HCT116 (cell line): ENCODE results near the gene CCSER1. TPM values are rescaled to one million over a fixed set of nuclear protein-coding genes. Genes with fewer than 3 reads are reported as not detected.

Experiments
- ATAC-seq: fragments of 200-7000 bp; cut with Tn5 transposase; 2 replicates; pipeline ENCODE4 v1.9.1; 2020; ENCODE audit warnings: mild to moderate bottlenecking, moderate library complexity
- BruUV-seq: library from RNA; stranded (reverse); fragments of 400-500 nt; replicated peaks from 2 replicates; lab custom pipeline; 2021; lab: Mats Ljungman, UMichigan
- CTCF ChIA-PET: fragments of 300-600 bp; sonication (Branson Sonifier 250); formaldehyde crosslinking; loops from one replicate; lab custom pipeline; 2021; ENCODE audit warnings: antibody characterized with exemption; lab: Charles Lee
- POLR2A ChIA-PET: fragments of 300-600, 350-600 bp; sonication (Branson Sonifier 250); formaldehyde crosslinking; loops from one replicate; lab custom pipeline; 2021; ENCODE audit warnings: antibody characterized with exemption; lab: Charles Lee
- RAD21 ChIA-PET, 2 experiments: fragments of 300-600 bp; sonication (Branson Sonifier 250); formaldehyde crosslinking; loops; one replicate each; lab custom pipeline; 2023; ENCODE audit warnings: low total read pairs in 2 of 2; ENCODE audit not compliant: uncharacterized antibody in 2 of 2, unreplicated experiment in 2 of 2, low non-redundant PET in 1 of 2; lab: Charles Lee
- DNase-seq: peaks from one replicate; pipeline ENCODE4 v3.0.0-alpha.2; 2010; ENCODE audit warnings: low read depth, low spot score
- H2AFZ ChIP-seq: fragments of 200-600 bp; shearing (Covaris generic), sonication (generic); 2 replicates; pipeline ENCODE4 v1.6.1; 2017; ENCODE audit warnings: low read depth, mixed run types, mixed read lengths, antibody characterized with exemption, low read length; ENCODE audit not compliant: poor library complexity, severe bottlenecking
- H3K27ac ChIP-seq: 2 replicates; pipeline ENCODE4 v1.5.1; 2012; ENCODE audit warnings: low read depth, low read length
- H3K27me3 ChIP-seq: fragments of 200-600 bp; sonication (generic); 2 replicates; pipeline ENCODE4 v1.6.1; 2016; ENCODE audit warnings: mixed run types, low read length, mixed read lengths; ENCODE audit not compliant: insufficient read depth
- H3K36me3 ChIP-seq, 2 experiments: fragments of 200-500 bp in 1 of 2; fragments of 200-600 bp in 1 of 2; sonication (Bioruptor generic) in 1 of 2; sonication (generic) in 1 of 2; 2 replicates each; pipeline versions ENCODE4 v1.5.1 to v1.6.1; 2014 to 2016; ENCODE audit warnings: low read length in 2 of 2, inconsistent platforms in 1 of 2, mixed read lengths in 1 of 2, mixed run types in 1 of 2; ENCODE audit not compliant: insufficient read depth in 2 of 2, control insufficient read depth in 1 of 2
- H3K4me1 ChIP-seq, 2 experiments: fragments of 200-600 bp in 1 of 2; sonication (generic) in 1 of 2; 2 replicates each; pipeline versions ENCODE4 v1.5.1 to v1.6.1; 2012 to 2017; ENCODE audit warnings: low read length in 2 of 2, inconsistent platforms in 1 of 2, mild to moderate bottlenecking in 1 of 2, mixed read lengths in 1 of 2, mixed run types in 1 of 2, moderate library complexity in 1 of 2; ENCODE audit not compliant: insufficient read depth in 2 of 2, control insufficient read depth in 1 of 2
- H3K4me2 ChIP-seq: fragments of 200-600 bp; sonication (generic); 2 replicates; pipeline ENCODE4 v1.6.1; 2017; ENCODE audit warnings: mixed run types, low read length, mixed read lengths
- H3K4me3 ChIP-seq, 2 experiments: fragments of 200-600 bp in 1 of 2; sonication (generic) in 1 of 2; replicated peaks in 1 of 2; 2 replicates each; pipeline ENCODE4 v1.5.1; 2011 to 2016; ENCODE audit warnings: low read length in 2 of 2, control low read depth in 1 of 2, low read depth in 1 of 2, mild to moderate bottlenecking in 1 of 2, mixed read lengths in 1 of 2, mixed run types in 1 of 2
- H3K79me2 ChIP-seq: fragments of 200-600 bp; sonication (generic); 2 replicates; pipeline ENCODE4 v1.6.1; 2017; ENCODE audit warnings: mild to moderate bottlenecking, mixed run types, low read length, moderate library complexity, mixed read lengths; ENCODE audit not compliant: insufficient read depth
- H3K9ac ChIP-seq: fragments of 200-600 bp; sonication (generic); 2 replicates; pipeline ENCODE4 v1.6.1; 2016; ENCODE audit warnings: low read length, mixed read lengths
- H3K9me2 ChIP-seq: fragments of 200-600 bp; sonication (generic), shearing (Covaris generic); 2 replicates; pipeline ENCODE4 v1.6.1; 2017; ENCODE audit warnings: mixed run types, mild to moderate bottlenecking, moderate library complexity; ENCODE audit not compliant: insufficient read depth
- H3K9me3 ChIP-seq, 2 experiments: fragments of 200-500 bp in 1 of 2; fragments of 200-600 bp in 1 of 2; sonication (Bioruptor generic) in 1 of 2; sonication (generic) in 1 of 2; 2 replicates each; pipeline ENCODE4 v1.6.1; 2014 to 2017; ENCODE audit warnings: low read length in 2 of 2, mixed read lengths in 2 of 2, inconsistent platforms in 1 of 2, low read depth in 1 of 2, mild to moderate bottlenecking in 1 of 2, mixed run types in 1 of 2, moderate library complexity in 1 of 2; ENCODE audit not compliant: control insufficient read depth in 1 of 2, insufficient read depth in 1 of 2
- H4K20me1 ChIP-seq: fragments of 200-600 bp; sonication (generic), shearing (Covaris generic); 2 replicates; pipeline ENCODE4 v1.6.1; 2017; ENCODE audit warnings: mixed run types, mild to moderate bottlenecking, moderate library complexity; ENCODE audit not compliant: insufficient read depth
- CBX3 ChIP-seq: IDR thresholded peaks from 2 replicates; pipeline ENCODE4 v1.6.1; 2012; ENCODE audit warnings: low read depth
- CTCF ChIP-seq, 3 experiments: fragments of 200-600 bp in 1 of 3; sonication (generic) in 1 of 3; IDR thresholded peaks in 2 of 3; conservative IDR thresholded peaks in 1 of 3; 2 replicates each; pipeline ENCODE4 v1.5.1; 2012 to 2017; ENCODE audit warnings: low read depth in 2 of 3, low read length in 2 of 3, antibody characterized with exemption in 1 of 3, borderline replicate concordance in 1 of 3, control low read depth in 1 of 3, mild to moderate bottlenecking in 1 of 3, mixed read lengths in 1 of 3, mixed run types in 1 of 3, moderate library complexity in 1 of 3; ENCODE audit not compliant: insufficient read depth in 1 of 3
- ELF1 ChIP-seq: IDR thresholded peaks from 2 replicates; pipeline ENCODE4 v1.6.1; 2012; ENCODE audit warnings: low read depth, borderline replicate concordance
- FOSL1 ChIP-seq: IDR thresholded peaks from 2 replicates; pipeline ENCODE4 v1.6.1; 2012; ENCODE audit warnings: low read depth
- MAX ChIP-seq: IDR thresholded peaks from 2 replicates; pipeline ENCODE4 v1.6.1; 2012
- POLR2A ChIP-seq: IDR thresholded peaks from 2 replicates; pipeline ENCODE4 v1.7.0; 2011; ENCODE audit warnings: borderline replicate concordance; ENCODE audit not compliant: insufficient read depth, insufficient read length; ENCODE audit errors: extremely low read depth
- POLR2AphosphoS5 ChIP-seq: IDR thresholded peaks from 2 replicates; pipeline ENCODE4 v1.6.1; 2011; ENCODE audit warnings: mild to moderate bottlenecking, low read depth, low read length, moderate library complexity
- SIN3A ChIP-seq: IDR thresholded peaks from 2 replicates; pipeline ENCODE4 v1.6.1; 2012; ENCODE audit warnings: low read depth
- SP1 ChIP-seq: IDR thresholded peaks from 2 replicates; pipeline ENCODE4 v1.6.1; 2012; ENCODE audit warnings: low read depth
- SRF ChIP-seq: IDR thresholded peaks from 2 replicates; pipeline ENCODE4 v1.6.1; 2012; ENCODE audit warnings: low read depth
- TCF7L2 ChIP-seq: IDR thresholded peaks from 2 replicates; pipeline ENCODE4 v1.7.0; 2011; ENCODE audit warnings: borderline replicate concordance, inconsistent platforms; ENCODE audit not compliant: insufficient read depth, insufficient read length; ENCODE audit errors: extremely low read depth
- YY1 ChIP-seq: IDR thresholded peaks from 2 replicates; pipeline ENCODE4 v1.6.1; 2011; ENCODE audit warnings: low read length, low read depth, moderate library complexity, mild to moderate bottlenecking; ENCODE audit not compliant: insufficient replicate concordance; ENCODE audit errors: extremely low read depth
- intact Hi-C: fragments of 100-400 bp; cut with micrococcal nuclease; formaldehyde crosslinking; loops from 2 replicates; pipeline ENCODE4 v1.10.0; 2022
- total RNA-seq: library from RNA; stranded (reverse); gene quantifications from one replicate; pipeline ENCODE4 v1.2.1, GENCODE V29; 2021; ENCODE audit not compliant: unreplicated experiment
- TF ChIP-seq, protein P1 (sequence below): IDR thresholded peaks from 2 replicates; pipeline ENCODE4 v1.6.1; 2012; ENCODE audit warnings: low read depth
- TF ChIP-seq, protein P2 (sequence below): IDR thresholded peaks from 2 replicates; pipeline ENCODE4 v1.6.1; 2011; ENCODE audit warnings: mild to moderate bottlenecking, low read length, moderate library complexity; ENCODE audit not compliant: insufficient replicate concordance; ENCODE audit errors: extremely low read depth

Gene CCSER1
- total RNA-seq, 1 experiment from 2014 or later: 6.7 TPM

- H3K36me3 ChIP-seq: no peaks in the 10 kb centered on the region
Measured at GRCh38 chr4:91426725-91427124, 1299.5 kb downstream of the CCSER1 start.

More at GRCh38 chr4:91426725-91427124, 1299.5 kb downstream of the CCSER1 start:
- Histone ChIP-seq H3K9me2 (no peaks in the 10 kb centered on the region), H4K20me1 (no peaks in the 10 kb centered on the region), H3K9me3 (no peaks in the 10 kb centered on the region), H3K4me1 (peaks cover 0 to 7% of the 10 kb centered on the region in 2 experiments; a peak in 2 of 4 replicates), H3K27me3 (no peaks in the 10 kb centered on the region), H3K9ac (no peak overlapping the region), H3K79me2 (no peaks in the 10 kb centered on the region), H2AFZ (peak overlapping the region; percentile 86), H3K4me2 (peak overlapping the region; percentile 28; the same call in 1 of the 2 replicates), H3K27ac (no peak overlapping the region), H3K4me3 (no peak overlapping the region)
- DNase-seq: no peak
- ChIA-PET RAD21 (no interaction called here), CTCF (no interaction called here), POLR2A (no interaction called here)
- no peak for ATAC-seq
- TF ChIP-seq, protein P1, sequence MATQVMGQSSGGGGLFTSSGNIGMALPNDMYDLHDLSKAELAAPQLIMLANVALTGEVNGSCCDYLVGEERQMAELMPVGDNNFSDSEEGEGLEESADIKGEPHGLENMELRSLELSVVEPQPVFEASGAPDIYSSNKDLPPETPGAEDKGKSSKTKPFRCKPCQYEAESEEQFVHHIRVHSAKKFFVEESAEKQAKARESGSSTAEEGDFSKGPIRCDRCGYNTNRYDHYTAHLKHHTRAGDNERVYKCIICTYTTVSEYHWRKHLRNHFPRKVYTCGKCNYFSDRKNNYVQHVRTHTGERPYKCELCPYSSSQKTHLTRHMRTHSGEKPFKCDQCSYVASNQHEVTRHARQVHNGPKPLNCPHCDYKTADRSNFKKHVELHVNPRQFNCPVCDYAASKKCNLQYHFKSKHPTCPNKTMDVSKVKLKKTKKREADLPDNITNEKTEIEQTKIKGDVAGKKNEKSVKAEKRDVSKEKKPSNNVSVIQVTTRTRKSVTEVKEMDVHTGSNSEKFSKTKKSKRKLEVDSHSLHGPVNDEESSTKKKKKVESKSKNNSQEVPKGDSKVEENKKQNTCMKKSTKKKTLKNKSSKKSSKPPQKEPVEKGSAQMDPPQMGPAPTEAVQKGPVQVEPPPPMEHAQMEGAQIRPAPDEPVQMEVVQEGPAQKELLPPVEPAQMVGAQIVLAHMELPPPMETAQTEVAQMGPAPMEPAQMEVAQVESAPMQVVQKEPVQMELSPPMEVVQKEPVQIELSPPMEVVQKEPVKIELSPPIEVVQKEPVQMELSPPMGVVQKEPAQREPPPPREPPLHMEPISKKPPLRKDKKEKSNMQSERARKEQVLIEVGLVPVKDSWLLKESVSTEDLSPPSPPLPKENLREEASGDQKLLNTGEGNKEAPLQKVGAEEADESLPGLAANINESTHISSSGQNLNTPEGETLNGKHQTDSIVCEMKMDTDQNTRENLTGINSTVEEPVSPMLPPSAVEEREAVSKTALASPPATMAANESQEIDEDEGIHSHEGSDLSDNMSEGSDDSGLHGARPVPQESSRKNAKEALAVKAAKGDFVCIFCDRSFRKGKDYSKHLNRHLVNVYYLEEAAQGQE: no peak
- no peak for TF ChIP-seq TCF7L2
- no peak for TF ChIP-seq POLR2AphosphoS5
- no peak for TF ChIP-seq CBX3
- TF ChIP-seq SIN3A: no peak
- TF ChIP-seq, protein P2, sequence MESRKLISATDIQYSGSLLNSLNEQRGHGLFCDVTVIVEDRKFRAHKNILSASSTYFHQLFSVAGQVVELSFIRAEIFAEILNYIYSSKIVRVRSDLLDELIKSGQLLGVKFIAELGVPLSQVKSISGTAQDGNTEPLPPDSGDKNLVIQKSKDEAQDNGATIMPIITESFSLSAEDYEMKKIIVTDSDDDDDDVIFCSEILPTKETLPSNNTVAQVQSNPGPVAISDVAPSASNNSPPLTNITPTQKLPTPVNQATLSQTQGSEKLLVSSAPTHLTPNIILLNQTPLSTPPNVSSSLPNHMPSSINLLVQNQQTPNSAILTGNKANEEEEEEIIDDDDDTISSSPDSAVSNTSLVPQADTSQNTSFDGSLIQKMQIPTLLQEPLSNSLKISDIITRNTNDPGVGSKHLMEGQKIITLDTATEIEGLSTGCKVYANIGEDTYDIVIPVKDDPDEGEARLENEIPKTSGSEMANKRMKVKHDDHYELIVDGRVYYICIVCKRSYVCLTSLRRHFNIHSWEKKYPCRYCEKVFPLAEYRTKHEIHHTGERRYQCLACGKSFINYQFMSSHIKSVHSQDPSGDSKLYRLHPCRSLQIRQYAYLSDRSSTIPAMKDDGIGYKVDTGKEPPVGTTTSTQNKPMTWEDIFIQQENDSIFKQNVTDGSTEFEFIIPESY: no peak
- TF ChIP-seq ELF1: no peak
- TF ChIP-seq SRF: no peak
- no peak for TF ChIP-seq YY1
- no peak for TF ChIP-seq CTCF (IDR thresholded peaks at IDR 0.05 in 2 of 3, conservative IDR thresholded peaks at IDR 0.05 in 1 of 3; ENCODE audit: borderline replicate concordance in 1 of 3, insufficient read depth in 1 of 3, low read depth in 2 of 3, low read length in 2 of 3)
- no peak for TF ChIP-seq FOSL1
- no peak for TF ChIP-seq SP1
- no peak for TF ChIP-seq MAX
- no peak for TF ChIP-seq POLR2A
- BruUV-seq: no TSS peak
- intact Hi-C loops: no loop called here
